ENCODE results near the gene MAD1L1. TPM values are rescaled to one million over a fixed set of nuclear protein-coding genes. Genes with fewer than 3 reads are reported as not detected.

MAD1L1 gene
- total and polyA plus RNA-seq, 2 donors (not counting 1 experiment from before 2014, with no cell fraction given): 9.8 to 29.4 TPM

GRCh38 chr7:1902231-1902855, 330.4 kb downstream of the MAD1L1 start:
- Histone ChIP-seq H4K20me1 (ENCODE audit: control insufficient read depth, extremely low read depth, insufficient read depth, low read length) (no peaks in the 10 kb centered on the region), H2AFZ (ENCODE audit: low read length) (no peak overlapping the region), H3K4me3 (replicated peaks in 1 of 4; ENCODE audit: control extremely low read depth in 1 of 4, insufficient read depth in 1 of 4, low read depth in 3 of 4, low read length in 4 of 4) (no peak overlapping the region), H3K4me2 (ENCODE audit: extremely low read depth, insufficient read depth, low read length) (no peak overlapping the region), H3K27me3 (ENCODE audit: control insufficient read depth, insufficient read depth, low read length) (no peaks in the 10 kb centered on the region), H3K27ac (ENCODE audit: insufficient read depth, low read length) (no peak overlapping the region), H3K4me1 (ENCODE audit: control insufficient read depth, extremely low read depth, insufficient read depth, low read length) (peaks cover 9% of the 10 kb centered on the region), H3K9me3 (ENCODE audit: control insufficient read depth, insufficient read depth, low read depth, low read length) (no peaks in the 10 kb centered on the region), H3K36me3 (ENCODE audit: control insufficient read depth, insufficient read depth, low read length) (no peaks in the 10 kb centered on the region), H3K9ac (ENCODE audit: insufficient read depth, low read length) (no peak overlapping the region), H3K79me2 (ENCODE audit: control insufficient read depth, insufficient read depth, low read length) (no peaks in the 10 kb centered on the region)
- no peak for DNase-seq (ENCODE audit: low read depth in 2 of 2)
- TF ChIP-seq EZH2 (IDR thresholded peaks at IDR 0.05; ENCODE audit: low read length, missing control alignments) (no peak), CTCF (conservative IDR thresholded peaks at IDR 0.05 in 1 of 2, IDR thresholded peaks at IDR 0.05 in 1 of 2; ENCODE audit: low read depth in 1 of 2, low read length in 2 of 2) (no peak)

GRCh38 chr7:1901431-1902210, 331.1 kb downstream of the MAD1L1 start:
- no peak overlapping the region for H2AFZ ChIP-seq (ENCODE audit: low read length)
- no peaks in the 10 kb centered on the region for H3K79me2 ChIP-seq (ENCODE audit: control insufficient read depth, insufficient read depth, low read length)
- H3K4me2 ChIP-seq (ENCODE audit: extremely low read depth, insufficient read depth, low read length): no peak overlapping the region
- H3K27me3 ChIP-seq (ENCODE audit: control insufficient read depth, insufficient read depth, low read length): no peaks in the 10 kb centered on the region
- peaks cover 9% of the 10 kb centered on the region for H3K4me1 ChIP-seq (ENCODE audit: control insufficient read depth, extremely low read depth, insufficient read depth, low read length)
- DNase-seq (ENCODE audit: low read depth in 2 of 2): no peak
- H3K4me3 ChIP-seq (replicated peaks in 1 of 4; ENCODE audit: control extremely low read depth in 1 of 4, insufficient read depth in 1 of 4, low read depth in 3 of 4, low read length in 4 of 4): no peak overlapping the region
- no peak overlapping the region for H3K27ac ChIP-seq (ENCODE audit: insufficient read depth, low read length)
- no peaks in the 10 kb centered on the region for H4K20me1 ChIP-seq (ENCODE audit: control insufficient read depth, extremely low read depth, insufficient read depth, low read length)
- no peaks in the 10 kb centered on the region for H3K36me3 ChIP-seq (ENCODE audit: control insufficient read depth, insufficient read depth, low read length)
- TF ChIP-seq EZH2 (IDR thresholded peaks at IDR 0.05; ENCODE audit: low read length, missing control alignments) (no peak), CTCF (conservative IDR thresholded peaks at IDR 0.05 in 1 of 2, IDR thresholded peaks at IDR 0.05 in 1 of 2; ENCODE audit: low read depth in 1 of 2, low read length in 2 of 2) (no peak)
- no peak overlapping the region for H3K9ac ChIP-seq (ENCODE audit: insufficient read depth, low read length)
- H3K9me3 ChIP-seq (ENCODE audit: control insufficient read depth, insufficient read depth, low read depth, low read length): no peaks in the 10 kb centered on the region

GRCh38 chr7:1900847-1901246, 331.9 kb downstream of the MAD1L1 start:
- H3K27ac ChIP-seq (ENCODE audit: insufficient read depth, low read length): no peak overlapping the region
- no peaks in the 10 kb centered on the region for H3K27me3 ChIP-seq (ENCODE audit: control insufficient read depth, insufficient read depth, low read length)
- DNase-seq (ENCODE audit: low read depth in 2 of 2): no peak
- H4K20me1 ChIP-seq (ENCODE audit: control insufficient read depth, extremely low read depth, insufficient read depth, low read length): no peaks in the 10 kb centered on the region
- H3K4me1 ChIP-seq (ENCODE audit: control insufficient read depth, extremely low read depth, insufficient read depth, low read length): peaks cover 9% of the 10 kb centered on the region
- no peak overlapping the region for H3K4me2 ChIP-seq (ENCODE audit: extremely low read depth, insufficient read depth, low read length)
- H3K79me2 ChIP-seq (ENCODE audit: control insufficient read depth, insufficient read depth, low read length): no peaks in the 10 kb centered on the region
- no peak for TF ChIP-seq EZH2 (IDR thresholded peaks at IDR 0.05; ENCODE audit: low read length, missing control alignments)
- TF ChIP-seq CTCF (conservative IDR thresholded peaks at IDR 0.05 in 1 of 2, IDR thresholded peaks at IDR 0.05 in 1 of 2; ENCODE audit: low read depth in 1 of 2, low read length in 2 of 2): no peak
- H3K9ac ChIP-seq (ENCODE audit: insufficient read depth, low read length): no peak overlapping the region
- H2AFZ ChIP-seq (ENCODE audit: low read length): no peak overlapping the region
- no peaks in the 10 kb centered on the region for H3K36me3 ChIP-seq (ENCODE audit: control insufficient read depth, insufficient read depth, low read length)
- H3K9me3 ChIP-seq (ENCODE audit: control insufficient read depth, insufficient read depth, low read depth, low read length): no peaks in the 10 kb centered on the region
- no peak overlapping the region for H3K4me3 ChIP-seq (replicated peaks in 1 of 4; ENCODE audit: control extremely low read depth in 1 of 4, insufficient read depth in 1 of 4, low read depth in 3 of 4, low read length in 4 of 4)

Measured in fibroblast of lung (primary cell).